ENCODE results near the gene TFR2. TPM values are rescaled to one million over a fixed set of nuclear protein-coding genes. Genes with fewer than 3 reads are reported as not detected.

The TFR2 gene
- 10 to 100 TPM; 13.1 to 14.5 TPM for total RNA-seq

GRCh38 chr7:100641463-100641859 lies at the start of gene TFR2:
Gene TFR2, minus strand, starts transcription at chr7:100641552. Its CDS starts 43 bp downstream, at chr7:100641509.
- ATAC-seq (no peak), DNase-seq (no peak)
- ChIA-PET POLR2A (no interaction called here), CTCF (no interaction called here)
- no peaks in the 10 kb centered on the region for H3K9me3 Mint-ChIP-seq (ENCODE audit: insufficient read depth)
- no peak within 1 kb of the TSS for H3K4me3 Mint-ChIP-seq
- H3K27ac Mint-ChIP-seq = peak within 1 kb of the TSS; percentile 6
- H3K36me3 Mint-ChIP-seq (ENCODE audit: low read depth) = no peaks in the 10 kb centered on the region
- H3K27me3 Mint-ChIP-seq (ENCODE audit: low read depth) = peaks cover 3% of the 10 kb centered on the region
- H3K4me1 Mint-ChIP-seq (ENCODE audit: low read depth) = peaks cover 2% of the 10 kb centered on the region

- Mint-ChIP-seq H3K4me1 (ENCODE audit: low read depth) (peaks cover 28% of the 10 kb centered on the region), H3K27me3 (ENCODE audit: low read depth) (no peaks in the 10 kb centered on the region), H3K27ac (peak overlapping the region; percentile 39), H3K4me3 (no peak overlapping the region), H3K36me3 (ENCODE audit: low read depth) (peaks cover 21% of the 10 kb centered on the region), H3K9me3 (ENCODE audit: insufficient read depth) (no peaks in the 10 kb centered on the region)
- DNase-seq = no peak
- CTCF ChIA-PET = interaction anchor here (0.7 to 9.0 kb wide), 6 partner anchors 15 to 162 kb away, joined by 3 to 128 read pairs (median 12); partner anchors contain the start of genes POP7 and SLC12A9
- no peak for ATAC-seq
- POLR2A ChIA-PET = interaction anchor here (2.4 kb wide), 1 partner anchor 9 kb away, joined by 9 read pairs; no protein-coding TSS in a partner anchor
Observed at GRCh38 chr7:100689230-100690135, 48.1 kb upstream of the TFR2 start.

- H3K27me3 Mint-ChIP-seq (ENCODE audit: low read depth) = no peaks in the 10 kb centered on the region
- no peak for DNase-seq
Observed at GRCh38 chr7:100688326-100688860, 47.0 kb upstream of the TFR2 start.

GRCh38 chr7:100687751-100688300 lies 46.5 kb upstream of the TFR2 start:
- ATAC-seq (no peak), DNase-seq (no peak)
- no peak overlapping the region for H3K27ac Mint-ChIP-seq
- H3K4me1 Mint-ChIP-seq (ENCODE audit: low read depth) = peaks cover 23% of the 10 kb centered on the region
- peaks cover 23% of the 10 kb centered on the region for H3K36me3 Mint-ChIP-seq (ENCODE audit: low read depth)
- H3K27me3 Mint-ChIP-seq (ENCODE audit: low read depth) = no peaks in the 10 kb centered on the region
- CTCF ChIA-PET = no interaction called here
- POLR2A ChIA-PET = interaction anchor here (1.3 kb wide), 1 partner anchor 102 kb away, joined by 5 read pairs; the partner anchor contains the start of genes FBXO24 and LRCH4
- no peaks in the 10 kb centered on the region for H3K9me3 Mint-ChIP-seq (ENCODE audit: insufficient read depth)
- no peak overlapping the region for H3K4me3 Mint-ChIP-seq

More at GRCh38 chr7:100688326-100688860, 47.0 kb upstream of the TFR2 start:
- Mint-ChIP-seq H3K36me3 (ENCODE audit: low read depth) (peaks cover 23% of the 10 kb centered on the region), H3K9me3 (ENCODE audit: insufficient read depth) (no peaks in the 10 kb centered on the region), H3K4me3 (no peak overlapping the region), H3K4me1 (ENCODE audit: low read depth) (peaks cover 28% of the 10 kb centered on the region), H3K27ac (no peak overlapping the region)
- ATAC-seq = no peak
- POLR2A ChIA-PET = interaction anchor here (1.3 kb wide), 1 partner anchor 102 kb away, joined by 5 read pairs; the partner anchor contains the start of genes FBXO24 and LRCH4
- CTCF ChIA-PET = interaction anchor here (5.0 to 9.0 kb wide), 2 partner anchors 16 to 163 kb away, joined by 21 to 128 read pairs; partner anchors contain the start of genes POP7 and SLC12A9

- no peaks in the 10 kb centered on the region for H3K27me3 Mint-ChIP-seq (ENCODE audit: low read depth)
- no peak overlapping the region for H3K27ac Mint-ChIP-seq
- H3K4me3 Mint-ChIP-seq = no peak overlapping the region
- DNase-seq = no peak
- CTCF ChIA-PET = no interaction called here
- ATAC-seq = no peak
- H3K36me3 Mint-ChIP-seq (ENCODE audit: low read depth) = peaks cover 23% of the 10 kb centered on the region
- POLR2A ChIA-PET = no interaction called here
- peaks cover 17% of the 10 kb centered on the region for H3K4me1 Mint-ChIP-seq (ENCODE audit: low read depth)
- H3K9me3 Mint-ChIP-seq (ENCODE audit: insufficient read depth) = no peaks in the 10 kb centered on the region
Observed at GRCh38 chr7:100687261-100687660, 45.9 kb upstream of the TFR2 start.

GRCh38 chr7:100686822-100687211 lies 45.5 kb upstream of the TFR2 start:
- H3K4me1 Mint-ChIP-seq (ENCODE audit: low read depth) = peaks cover 14% of the 10 kb centered on the region
- no peaks in the 10 kb centered on the region for H3K27me3 Mint-ChIP-seq (ENCODE audit: low read depth)
- H3K36me3 Mint-ChIP-seq (ENCODE audit: low read depth) = peaks cover 23% of the 10 kb centered on the region
- H3K4me3 Mint-ChIP-seq = no peak overlapping the region
- H3K9me3 Mint-ChIP-seq (ENCODE audit: insufficient read depth) = no peaks in the 10 kb centered on the region
- POLR2A ChIA-PET = no interaction called here
- H3K27ac Mint-ChIP-seq = no peak overlapping the region
- ATAC-seq (no peak), DNase-seq (no peak)
- CTCF ChIA-PET = no interaction called here

GRCh38 chr7:100686201-100686821 lies 45.0 kb upstream of the TFR2 start:
- H3K9me3 Mint-ChIP-seq (ENCODE audit: insufficient read depth) = no peaks in the 10 kb centered on the region
- no peak for DNase-seq
- peaks cover 27% of the 10 kb centered on the region for H3K36me3 Mint-ChIP-seq (ENCODE audit: low read depth)
- H3K4me1 Mint-ChIP-seq (ENCODE audit: low read depth) = peaks cover 14% of the 10 kb centered on the region
- CTCF ChIA-PET = no interaction called here
- H3K4me3 Mint-ChIP-seq = no peak overlapping the region
- no peak overlapping the region for H3K27ac Mint-ChIP-seq
- ATAC-seq = no peak
- no peaks in the 10 kb centered on the region for H3K27me3 Mint-ChIP-seq (ENCODE audit: low read depth)
- POLR2A ChIA-PET = interaction anchor here (1.4 kb wide), 1 partner anchor 9 kb away, joined by 4 read pairs; no protein-coding TSS in a partner anchor

- Mint-ChIP-seq H3K27me3 (ENCODE audit: low read depth) (no peaks in the 10 kb centered on the region), H3K36me3 (ENCODE audit: low read depth) (peaks cover 27% of the 10 kb centered on the region), H3K4me3 (no peak overlapping the region), H3K4me1 (ENCODE audit: low read depth) (peaks cover 12% of the 10 kb centered on the region), H3K9me3 (ENCODE audit: insufficient read depth) (no peaks in the 10 kb centered on the region), H3K27ac (no peak overlapping the region)
- DNase-seq = no peak
- ChIA-PET POLR2A (interaction anchor here (1.4 kb wide), 1 partner anchor 8 kb away, joined by 4 read pairs; no protein-coding TSS in a partner anchor), CTCF (no interaction called here)
- no peak for ATAC-seq
Observed at GRCh38 chr7:100685631-100686145, 44.3 kb upstream of the TFR2 start.

- POLR2A ChIA-PET = interaction anchor here (1.4 kb wide), 1 partner anchor 8 kb away, joined by 4 read pairs; no protein-coding TSS in a partner anchor
- Mint-ChIP-seq H3K36me3 (ENCODE audit: low read depth) (peaks cover 27% of the 10 kb centered on the region), H3K27ac (no peak overlapping the region), H3K9me3 (ENCODE audit: insufficient read depth) (no peaks in the 10 kb centered on the region), H3K27me3 (ENCODE audit: low read depth) (no peaks in the 10 kb centered on the region), H3K4me3 (no peak overlapping the region), H3K4me1 (ENCODE audit: low read depth) (peaks cover 18% of the 10 kb centered on the region)
- no peak for DNase-seq
- CTCF ChIA-PET = interaction anchor here (0.8 to 6.1 kb wide), 3 partner anchors 7 to 73 kb away, joined by 3 to 38 read pairs (median 3); partner anchors contain the start of gene MOSPD3
- no peak for ATAC-seq
Observed at GRCh38 chr7:100685049-100685605, 43.8 kb upstream of the TFR2 start.

GRCh38 chr7:100684534-100685042 lies 43.2 kb upstream of the TFR2 start:
- H3K4me3 Mint-ChIP-seq = no peak overlapping the region
- no peak overlapping the region for H3K27ac Mint-ChIP-seq
- peaks cover 20% of the 10 kb centered on the region for H3K4me1 Mint-ChIP-seq (ENCODE audit: low read depth)
- no peaks in the 10 kb centered on the region for H3K9me3 Mint-ChIP-seq (ENCODE audit: insufficient read depth)
- ChIA-PET POLR2A (interaction anchor here (1.4 kb wide), 1 partner anchor 7 kb away, joined by 4 read pairs; no protein-coding TSS in a partner anchor), CTCF (interaction anchor here (0.8 to 6.1 kb wide), 3 partner anchors 8 to 72 kb away, joined by 3 to 38 read pairs (median 3); partner anchors contain the start of gene MOSPD3)
- DNase-seq = no peak
- no peak for ATAC-seq
- no peaks in the 10 kb centered on the region for H3K27me3 Mint-ChIP-seq (ENCODE audit: low read depth)
- H3K36me3 Mint-ChIP-seq (ENCODE audit: low read depth) = peaks cover 30% of the 10 kb centered on the region

Measured in activated CD8-positive, alpha-beta T cell treated with anti-CD3 and anti-CD28 coated beads, Interleukin-2, amount 10 ng/mL, durations not matched to agents 7 days and 5 days (primary cell).